Measurements from ENCODE around the gene CARD11. TPM values are rescaled to one million over a fixed set of nuclear protein-coding genes. Genes with fewer than 3 reads are reported as not detected.

The CARD11 gene
- total RNA-seq, 4 donors from 2014 or later = 0.26 to 2.0 (median 0.70) TPM

- H3K36me3 ChIP-seq = no peaks in the 10 kb centered on the region
- 76% methylated on average over 18 of the region's 27 CpGs for WGBS
- H3K9me3 ChIP-seq = no peaks in the 10 kb centered on the region
- H3K4me3 ChIP-seq = no peak overlapping the region
- intact Hi-C loops (cut with DNase I) = no loop called here
- peaks cover 0 to 8% (median 2%) of the 10 kb centered on the region in 4 donors for H3K4me1 ChIP-seq
- H3K27me3 ChIP-seq = peaks cover 0 to 53% (median 0%) of the 10 kb centered on the region in 4 donors
- no peak for DNase-seq (ENCODE audit: extremely low spot score)
- no peak for TF ChIP-seq POLR2A (IDR thresholded peaks at IDR 0.05; ENCODE audit: low read depth)
- TF ChIP-seq EP300 (IDR thresholded peaks at IDR 0.05) = no peak
- TF ChIP-seq CTCF (IDR thresholded peaks at IDR 0.05) = no peak
- TF ChIP-seq POLR2AphosphoS5 (IDR thresholded peaks at IDR 0.05) = no peak
- H3K27ac ChIP-seq (replicated peaks in 1 of 4) = no peak overlapping the region
These were observed 63.1 kb downstream of the CARD11 start for GRCh38 chr7:2980401-2981102.

- WGBS = 86% methylated on average over 4 of the region's 13 CpGs
- no peaks in the 10 kb centered on the region for H3K36me3 ChIP-seq
- peaks cover 0 to 51% (median 0%) of the 10 kb centered on the region in 4 donors for H3K27me3 ChIP-seq
- peaks cover 0 to 8% (median 2%) of the 10 kb centered on the region in 4 donors for H3K4me1 ChIP-seq
- no peaks in the 10 kb centered on the region for H3K9me3 ChIP-seq
- no peak overlapping the region for H3K27ac ChIP-seq (replicated peaks in 1 of 4)
- intact Hi-C loops (cut with DNase I) = no loop called here
- no peak for DNase-seq (ENCODE audit: extremely low spot score)
- no peak overlapping the region for H3K4me3 ChIP-seq
- TF ChIP-seq CTCF (IDR thresholded peaks at IDR 0.05) (no peak), POLR2AphosphoS5 (IDR thresholded peaks at IDR 0.05) (no peak), POLR2A (IDR thresholded peaks at IDR 0.05; ENCODE audit: low read depth) (no peak), EP300 (IDR thresholded peaks at IDR 0.05) (no peak)
These were observed 63.7 kb downstream of the CARD11 start for GRCh38 chr7:2979951-2980350.

- Histone ChIP-seq H3K9me3 (no peaks in the 10 kb centered on the region), H3K27me3 (peaks cover 0 to 50% (median 0%) of the 10 kb centered on the region in 4 donors), H3K27ac (replicated peaks in 1 of 4) (no peak overlapping the region), H3K4me1 (peaks cover 0 to 8% (median 2%) of the 10 kb centered on the region in 4 donors), H3K4me3 (no peak overlapping the region), H3K36me3 (no peaks in the 10 kb centered on the region)
- WGBS = 48% methylated on average over 13 of the region's 13 CpGs
- intact Hi-C loops (cut with DNase I) = no loop called here
- TF ChIP-seq CTCF (IDR thresholded peaks at IDR 0.05) = no peak
- TF ChIP-seq POLR2AphosphoS5 (IDR thresholded peaks at IDR 0.05) = no peak
- TF ChIP-seq EP300 (IDR thresholded peaks at IDR 0.05) = no peak
- TF ChIP-seq POLR2A (IDR thresholded peaks at IDR 0.05; ENCODE audit: low read depth) = no peak
- no peak for DNase-seq (ENCODE audit: extremely low spot score)
These were observed 64.5 kb downstream of the CARD11 start for GRCh38 chr7:2979201-2979631.

- Histone ChIP-seq H3K27ac (replicated peaks in 1 of 4) (no peak overlapping the region), H3K36me3 (no peaks in the 10 kb centered on the region), H3K9me3 (no peaks in the 10 kb centered on the region), H3K27me3 (peaks cover 0 to 50% (median 0%) of the 10 kb centered on the region in 4 donors), H3K4me1 (peaks cover 0 to 8% (median 2%) of the 10 kb centered on the region in 4 donors), H3K4me3 (no peak overlapping the region)
- intact Hi-C loops (cut with DNase I) = no loop called here
- no peak for TF ChIP-seq CTCF (IDR thresholded peaks at IDR 0.05)
- no peak for TF ChIP-seq POLR2A (IDR thresholded peaks at IDR 0.05; ENCODE audit: low read depth)
- TF ChIP-seq POLR2AphosphoS5 (IDR thresholded peaks at IDR 0.05) = no peak
- TF ChIP-seq EP300 (IDR thresholded peaks at IDR 0.05) = no peak
- DNase-seq (ENCODE audit: extremely low spot score) = no peak
- 23% methylated on average over 15 of the region's 15 CpGs for WGBS
These were observed 65.3 kb downstream of the CARD11 start for GRCh38 chr7:2978408-2978807.

Data from esophagus muscularis mucosa (tissue), 4 donors.